GM21526 (cell line): ENCODE data around the gene TMEM87B.
"Not testable (repeated sequence)": the region's sequence is repeated elsewhere in the genome, so short reads cannot be mapped to it uniquely, and the experiment has no call there.

ENCODE experiments used
- ATAC-seq: cut with Tn5 transposase; IDR thresholded peaks from one replicate; pipeline ENCODE4 v1.9.1; 2021; ENCODE audit warnings: moderate library complexity; ENCODE audit not compliant: unreplicated experiment, low FRiP score

The TMEM87B gene

GRCh38 chr2:112032224-112032586 lies 22.9 kb upstream of the TMEM87B start:
- no peak for ATAC-seq

- ATAC-seq: no peak
These were observed 22.2 kb upstream of the TMEM87B start for GRCh38 chr2:112032689-112033465.

DNA sequence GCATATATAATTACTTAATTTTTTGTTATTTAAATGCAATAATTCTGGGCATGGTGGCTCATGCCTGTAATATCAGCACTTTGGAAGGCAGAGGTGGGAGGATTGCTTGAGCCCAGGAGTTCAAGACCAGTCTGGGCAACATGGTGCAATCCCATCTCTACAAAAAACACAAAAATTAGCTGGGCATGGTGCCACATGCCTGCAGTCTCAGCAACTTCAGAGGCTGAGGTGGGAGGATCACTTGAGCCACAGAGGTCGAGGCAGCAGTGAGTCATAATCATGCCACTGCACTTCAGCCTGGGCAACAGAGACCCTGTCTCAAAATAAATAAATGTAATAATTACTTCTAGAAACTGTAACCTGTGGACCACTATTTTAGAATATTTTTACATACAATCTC lies 21.5 kb upstream of the TMEM87B start:
- ATAC-seq: no peak

DNA sequence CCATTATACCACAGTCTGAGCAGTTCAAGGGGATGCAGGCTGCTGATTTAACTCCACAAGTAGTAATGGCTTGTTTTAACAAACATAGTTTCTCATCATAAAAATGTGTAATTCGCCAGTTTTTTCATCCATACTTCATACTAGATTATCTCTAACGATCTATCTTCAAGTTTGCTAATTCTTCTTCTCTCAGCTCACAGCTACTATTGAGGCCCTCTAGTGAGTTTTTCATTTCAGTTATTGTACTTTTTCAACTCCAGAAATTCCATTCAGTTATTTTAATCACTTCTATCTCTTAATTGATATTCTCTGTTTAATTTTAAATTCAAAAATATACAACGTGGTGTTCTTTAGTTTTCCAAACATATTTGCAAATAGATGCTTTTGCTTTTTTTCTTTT lies 20.1 kb upstream of the TMEM87B start:
- no peak for ATAC-seq

DNA sequence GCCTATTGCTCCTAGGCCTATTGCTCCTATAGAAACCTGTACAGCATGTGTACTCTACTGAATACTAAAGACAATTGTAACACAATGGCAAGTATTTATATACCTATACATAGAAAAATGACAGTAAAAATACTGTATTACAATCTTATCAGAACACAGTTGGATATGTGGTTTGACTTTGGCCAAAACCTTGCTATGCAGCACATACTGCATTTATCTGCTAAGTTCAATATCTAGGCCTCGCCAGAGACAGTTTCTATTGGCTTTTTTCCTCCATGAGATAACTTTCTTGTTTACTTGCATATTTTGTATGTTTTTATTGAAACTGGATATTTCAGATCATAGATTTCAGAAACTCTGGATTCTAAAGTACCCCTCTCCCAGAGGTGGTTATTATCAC lies 19.3 kb upstream of the TMEM87B start:
- ATAC-seq: no peak

- not testable (repeated sequence) for ATAC-seq
These were observed 15.5 kb upstream of the TMEM87B start for GRCh38 chr2:112039556-112039955.

- not testable (repeated sequence) for ATAC-seq
These were observed 15.0 kb upstream of the TMEM87B start for GRCh38 chr2:112040066-112040465.

GRCh38 chr2:112041460-112041859 lies 13.6 kb upstream of the TMEM87B start:
- not testable (repeated sequence) for ATAC-seq

GRCh38 chr2:112045446-112046014 lies 9.5 kb upstream of the TMEM87B start:
- ATAC-seq: no peak

- ATAC-seq: no peak
These were observed 8.8 kb upstream of the TMEM87B start for GRCh38 chr2:112046231-112046630.

- ATAC-seq: no peak
These were observed 7.4 kb upstream of the TMEM87B start for GRCh38 chr2:112047537-112048235.

DNA sequence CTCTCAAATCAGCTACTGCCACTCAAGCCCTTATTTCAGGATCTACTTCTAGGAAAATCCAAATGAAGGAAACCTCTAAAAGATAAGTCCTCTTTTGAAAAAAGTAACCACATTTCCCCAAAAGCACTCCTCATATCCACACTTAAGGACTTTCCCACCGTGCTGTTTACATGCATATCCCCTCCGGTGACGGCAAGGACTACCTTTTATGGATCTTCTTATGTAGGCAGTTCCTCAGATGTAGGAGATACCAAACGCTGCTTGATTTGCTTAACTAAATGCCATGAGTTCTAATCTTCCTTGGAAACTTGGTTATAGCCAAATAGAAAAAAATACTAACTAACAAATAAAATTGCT lies 6.9 kb upstream of the TMEM87B start:
- ATAC-seq: no peak

- ATAC-seq: no peak
These were observed 6.2 kb upstream of the TMEM87B start for GRCh38 chr2:112048887-112049286.

DNA sequence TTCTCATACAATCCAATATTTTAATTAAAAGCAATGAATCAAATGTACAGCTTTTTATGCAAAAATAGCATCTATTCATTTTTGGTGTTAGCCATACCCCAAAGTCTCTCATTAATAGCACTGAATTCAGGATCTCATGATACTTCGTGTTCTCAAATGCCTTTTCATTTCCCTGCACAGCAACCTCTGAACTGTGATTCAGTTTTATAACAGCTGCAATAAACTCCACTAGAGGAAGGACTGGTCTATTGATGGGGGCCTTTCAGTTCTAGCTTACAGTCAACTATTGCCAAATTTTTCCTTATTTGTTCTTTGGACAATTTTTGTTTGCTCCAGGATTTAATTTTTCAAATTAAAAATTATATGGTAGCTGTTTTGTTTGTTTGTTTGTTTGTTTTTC lies 4.8 kb upstream of the TMEM87B start:
- ATAC-seq: no peak

DNA sequence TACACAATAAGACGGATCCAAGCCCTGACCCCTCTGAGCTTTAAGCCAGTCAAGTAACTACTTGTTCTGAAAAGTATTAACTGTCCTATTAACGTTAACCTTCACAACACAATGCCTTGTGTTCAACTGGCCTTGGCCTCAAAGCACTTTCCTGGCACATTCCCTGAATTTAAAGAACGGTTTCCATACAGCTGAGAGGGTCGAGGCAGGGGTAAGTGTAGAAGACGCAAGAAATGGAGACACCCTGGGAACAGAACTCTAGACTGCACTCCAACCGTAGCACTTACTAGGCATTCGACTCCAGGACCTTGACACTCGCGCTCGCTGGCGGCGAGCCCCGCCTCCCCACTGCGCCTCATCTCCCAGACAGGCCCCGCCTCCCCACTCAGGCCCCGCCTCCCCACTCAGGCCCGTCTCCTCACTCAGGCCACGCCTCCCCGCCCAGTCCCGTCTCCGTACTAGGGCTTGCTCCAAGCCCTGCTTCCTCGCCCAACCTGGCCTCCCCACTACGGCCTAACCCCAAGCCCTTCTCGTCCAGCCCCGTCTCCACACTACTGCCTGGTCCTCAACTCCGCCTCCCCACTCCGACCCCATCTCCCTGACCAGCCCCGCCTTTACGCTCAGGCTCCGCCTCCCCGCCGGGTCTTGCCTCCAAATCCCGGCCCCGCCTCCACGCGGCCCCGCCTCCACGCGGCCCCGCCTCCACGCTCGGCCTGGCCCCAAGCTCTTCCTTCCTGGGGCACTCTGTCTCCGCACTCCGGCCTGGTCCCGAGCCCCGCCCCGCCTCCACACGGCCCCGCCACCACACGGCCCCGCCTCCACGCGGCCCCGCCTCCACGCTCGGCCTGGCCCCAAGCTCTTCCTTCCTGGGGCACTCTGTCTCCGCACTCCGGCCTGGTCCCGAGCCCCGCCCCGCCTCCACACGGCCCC lies 887 bp upstream of the TMEM87B start:
- ATAC-seq: peak; percentile 55

GRCh38 chr2:112055730-112056625 lies 909 bp downstream of the TMEM87B start:
- ATAC-seq: peak; percentile 4

- ATAC-seq: no peak
These were observed 1.5 kb downstream of the TMEM87B start for GRCh38 chr2:112056626-112056987.

DNA sequence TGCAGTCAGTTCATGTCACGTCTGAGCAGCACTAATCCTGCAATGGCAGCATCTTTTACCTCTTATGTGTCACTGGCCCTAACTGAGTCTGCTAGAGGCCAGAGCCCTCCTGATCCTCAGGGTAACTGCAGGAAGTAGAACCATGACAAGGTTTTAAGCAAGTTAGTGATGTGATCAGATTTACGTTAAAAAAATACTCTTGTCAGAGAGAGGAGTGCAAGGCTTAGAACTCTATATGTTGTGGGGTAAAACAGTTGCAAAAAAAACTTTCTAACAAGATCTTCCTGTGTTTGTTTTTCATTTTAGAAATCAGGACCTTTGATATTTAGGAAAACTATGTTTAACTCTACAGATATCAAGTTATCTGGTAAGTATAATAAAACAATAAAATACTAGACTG lies 4.6 kb downstream of the TMEM87B start:
- no peak for ATAC-seq

- ATAC-seq: no peak
These were observed 6.2 kb downstream of the TMEM87B start for GRCh38 chr2:112061299-112061698.

DNA sequence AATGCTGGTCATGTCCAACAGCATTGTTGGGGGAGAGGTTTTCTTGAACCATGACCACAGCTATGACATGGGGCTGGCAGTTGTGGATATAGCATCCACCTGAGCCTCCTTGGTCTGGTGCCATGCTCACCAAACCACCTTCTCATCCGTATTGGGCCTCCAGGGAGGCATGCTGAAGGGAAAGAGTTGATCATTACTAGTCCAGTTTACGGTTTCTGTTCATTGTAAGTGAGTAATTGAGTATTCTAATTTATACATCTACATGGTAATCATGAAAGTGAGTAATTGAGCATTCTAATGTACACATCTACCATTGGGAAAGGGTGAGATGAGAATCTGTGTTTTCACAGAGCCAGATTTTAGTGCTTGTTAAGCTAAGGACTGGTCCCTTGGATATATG lies 6.8 kb downstream of the TMEM87B start:
- ATAC-seq: no peak
